Measurements from ENCODE around the gene LENG9.
A peak's percentile ranks its signal among the peaks of the same experiment; 100 is the strongest.
"Not testable (repeated sequence)": the region's sequence is repeated elsewhere in the genome, so short reads cannot be mapped to it uniquely, and the experiment has no call there.

Gene LENG9

GRCh38 chr19:54459282-54460229 is 4.0 kb downstream of the LENG9 start:
- DNase-seq (ENCODE audit: low read depth, low spot score), result no peak

GRCh38 chr19:54458648-54459281 is 4.8 kb downstream of the LENG9 start:
- no peak for DNase-seq (ENCODE audit: low read depth, low spot score)

GRCh38 chr19:54457773-54458647 is 5.6 kb downstream of the LENG9 start:
- no peak for DNase-seq (ENCODE audit: low read depth, low spot score)

- DNase-seq (ENCODE audit: low read depth, low spot score), result no peak
Observed at GRCh38 chr19:54456423-54457373, 6.9 kb downstream of the LENG9 start.

- no peak for DNase-seq (ENCODE audit: low read depth, low spot score)
Observed at GRCh38 chr19:54455786-54456422, 7.7 kb downstream of the LENG9 start.

- DNase-seq (ENCODE audit: low read depth, low spot score), result no peak
Observed at GRCh38 chr19:54454781-54455675, 8.6 kb downstream of the LENG9 start.

- no peak for DNase-seq (ENCODE audit: low read depth, low spot score)
Observed at GRCh38 chr19:54453921-54454780, 9.4 kb downstream of the LENG9 start.

- no peak for DNase-seq (ENCODE audit: low read depth, low spot score)
Observed at GRCh38 chr19:54452626-54453025, 11.0 kb downstream of the LENG9 start.

- DNase-seq (ENCODE audit: low read depth, low spot score), result no peak
Observed at GRCh38 chr19:54451997-54452396, 11.6 kb downstream of the LENG9 start.

GRCh38 chr19:54451331-54451871 is 12.2 kb downstream of the LENG9 start:
- no peak for DNase-seq (ENCODE audit: low read depth, low spot score)

- no peak for DNase-seq (ENCODE audit: low read depth, low spot score)
Observed at GRCh38 chr19:54449701-54450069, 13.9 kb downstream of the LENG9 start.

- peak; percentile 93 for DNase-seq (ENCODE audit: low read depth, low spot score)
Observed at GRCh38 chr19:54448774-54449700, 14.5 kb downstream of the LENG9 start, which contains the start of gene LENG8. LENG8 (plus strand) TSS chr19:54449199; CDS start chr19:54451345, 2,146 bp downstream.

- DNase-seq (ENCODE audit: low read depth, low spot score), result no peak
Observed at GRCh38 chr19:54448040-54448773, 15.4 kb downstream of the LENG9 start.

- DNase-seq (ENCODE audit: low read depth, low spot score), result not testable (repeated sequence)
Observed at GRCh38 chr19:54446349-54446748, 17.2 kb downstream of the LENG9 start.

- no peak for DNase-seq (ENCODE audit: low read depth, low spot score)
Observed at GRCh38 chr19:54444737-54445136, 18.8 kb downstream of the LENG9 start.

- DNase-seq (ENCODE audit: low read depth, low spot score), result no peak
Observed at GRCh38 chr19:54440641-54441040, 22.9 kb downstream of the LENG9 start.

Data from activated naive CD8-positive, alpha-beta T cell treated with anti-CD3 and anti-CD28 coated beads, Interleukin-2, amount 50 U/mL, for 16 hours (primary cell).